ENCODE measurements around the gene A1BG. TPM values are rescaled to one million over a fixed set of nuclear protein-coding genes. Genes with fewer than 3 reads are reported as not detected.

Gene A1BG
- total and polyA plus RNA-seq, 2 of the 13 experiments (the other 11 are each of a cell fraction or from before 2014, with no cell fraction given) = 14.7 to 41.4 TPM

DNA sequence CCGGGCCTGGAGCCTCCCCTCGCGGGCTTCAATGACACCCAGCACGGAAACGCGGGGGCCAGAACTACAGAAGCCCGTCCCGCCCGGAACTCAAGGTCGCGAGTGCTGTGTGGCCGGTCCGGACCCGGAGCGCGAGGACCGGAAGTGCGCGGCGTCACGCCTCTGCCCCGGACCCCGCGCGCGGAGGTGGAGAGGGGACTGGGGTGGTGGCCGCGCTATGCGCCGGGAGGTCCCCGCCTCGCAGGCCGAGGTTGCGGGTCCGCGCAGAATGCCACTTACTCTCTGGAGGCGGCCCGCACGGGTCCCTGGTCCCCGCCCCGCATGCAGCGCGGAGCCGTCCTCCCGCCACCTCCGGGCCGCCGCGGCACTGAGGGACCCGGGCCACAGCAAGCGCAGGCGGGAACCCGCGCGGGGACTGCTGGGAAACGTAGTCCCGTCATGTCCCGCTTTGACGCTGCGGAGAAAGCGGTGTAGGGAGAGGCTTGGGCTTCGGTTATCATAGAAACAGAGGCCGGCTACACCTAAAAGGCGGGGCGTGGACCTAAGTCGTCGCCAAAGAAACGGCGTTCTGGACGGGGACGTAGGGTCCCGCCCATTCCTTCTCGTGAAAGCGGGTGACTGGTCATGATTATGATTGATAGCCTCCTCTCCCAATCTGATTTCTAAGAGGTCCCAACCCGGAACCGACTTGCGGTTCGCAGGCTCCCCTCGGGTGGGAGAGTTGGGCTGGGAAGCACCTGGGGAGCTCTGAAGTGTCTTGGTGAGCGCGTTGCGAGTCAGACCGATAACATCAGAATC lies 27.6 kb upstream of the A1BG start, which contains the start of gene ZNF837 (continued):
- TF ChIP-seq SAP130 (CRISPR knock-in tag; IDR thresholded peaks at IDR 0.05; ENCODE audit: low read depth) (peak; percentile 91), IRF2 (CRISPR knock-in tag; IDR thresholded peaks at IDR 0.05) (peak; percentile 93; the same call in 1 of the 2 replicates), GTF3A (CRISPR knock-in tag; conservative IDR thresholded peaks at IDR 0.05) (peak; percentile 77; the same call in 1 of the 2 replicates), ZBTB1 (CRISPR knock-in tag; IDR thresholded peaks at IDR 0.05; ENCODE audit: borderline replicate concordance) (no peak), ZBTB7A (CRISPR knock-in tag; IDR thresholded peaks at IDR 0.05) (peak; percentile 79), CAMTA2 (CRISPR knock-in tag; IDR thresholded peaks at IDR 0.05; ENCODE audit: borderline replicate concordance) (peak; percentile 97; the same call in 1 of the 2 replicates), ZNF749 (CRISPR knock-in tag; IDR thresholded peaks at IDR 0.05; ENCODE audit: borderline replicate concordance) (0 out of 2 replicates have a peak, but pooled peaks have one; percentile 67), RFX3 (CRISPR knock-in tag; IDR thresholded peaks at IDR 0.05) (peak; percentile 91), ZNF431 (CRISPR knock-in tag; IDR thresholded peaks at IDR 0.05; ENCODE audit: borderline replicate concordance, low read depth) (no peak), ZNF101 (CRISPR knock-in tag; IDR thresholded peaks at IDR 0.05; ENCODE audit: borderline replicate concordance, low read depth) (no peak), TAF15 (IDR thresholded peaks at IDR 0.05; ENCODE audit: low read depth, low read length, poor library complexity, severe bottlenecking) (no peak), HMGA1 (CRISPR knock-in tag; conservative IDR thresholded peaks at IDR 0.05) (no peak), MEF2D (CRISPR knock-in tag; IDR thresholded peaks at IDR 0.05) (peak; percentile 32; the same call in 1 of the 2 replicates), NFKB2 (CRISPR knock-in tag; IDR thresholded peaks at IDR 0.05; ENCODE audit: borderline replicate concordance) (peak; percentile 36; the same call in 1 of the 2 replicates), HNRNPK (IDR thresholded peaks at IDR 0.05; ENCODE audit: low read depth, low read length, poor library complexity, severe bottlenecking) (peak; percentile 75), STAT5B (CRISPR knock-in tag; IDR thresholded peaks at IDR 0.05) (peak; percentile 48; the same call in 1 of the 2 replicates), KMT2A (CRISPR knock-in tag; IDR thresholded peaks at IDR 0.05) (peak; percentile 88), EEA1 (CRISPR knock-in tag; IDR thresholded peaks at IDR 0.05; ENCODE audit: borderline replicate concordance) (peak; percentile 97; the same call in 1 of the 2 replicates), XRCC5 (optimal IDR thresholded peaks at IDR 0.05; ENCODE audit: low read length) (peak; percentile 85), ZNF460 (CRISPR knock-in tag; IDR thresholded peaks at IDR 0.05; ENCODE audit: borderline replicate concordance) (peak; percentile 55; the same call in 1 of the 2 replicates)
- TF ChIP-seq, protein P1, sequence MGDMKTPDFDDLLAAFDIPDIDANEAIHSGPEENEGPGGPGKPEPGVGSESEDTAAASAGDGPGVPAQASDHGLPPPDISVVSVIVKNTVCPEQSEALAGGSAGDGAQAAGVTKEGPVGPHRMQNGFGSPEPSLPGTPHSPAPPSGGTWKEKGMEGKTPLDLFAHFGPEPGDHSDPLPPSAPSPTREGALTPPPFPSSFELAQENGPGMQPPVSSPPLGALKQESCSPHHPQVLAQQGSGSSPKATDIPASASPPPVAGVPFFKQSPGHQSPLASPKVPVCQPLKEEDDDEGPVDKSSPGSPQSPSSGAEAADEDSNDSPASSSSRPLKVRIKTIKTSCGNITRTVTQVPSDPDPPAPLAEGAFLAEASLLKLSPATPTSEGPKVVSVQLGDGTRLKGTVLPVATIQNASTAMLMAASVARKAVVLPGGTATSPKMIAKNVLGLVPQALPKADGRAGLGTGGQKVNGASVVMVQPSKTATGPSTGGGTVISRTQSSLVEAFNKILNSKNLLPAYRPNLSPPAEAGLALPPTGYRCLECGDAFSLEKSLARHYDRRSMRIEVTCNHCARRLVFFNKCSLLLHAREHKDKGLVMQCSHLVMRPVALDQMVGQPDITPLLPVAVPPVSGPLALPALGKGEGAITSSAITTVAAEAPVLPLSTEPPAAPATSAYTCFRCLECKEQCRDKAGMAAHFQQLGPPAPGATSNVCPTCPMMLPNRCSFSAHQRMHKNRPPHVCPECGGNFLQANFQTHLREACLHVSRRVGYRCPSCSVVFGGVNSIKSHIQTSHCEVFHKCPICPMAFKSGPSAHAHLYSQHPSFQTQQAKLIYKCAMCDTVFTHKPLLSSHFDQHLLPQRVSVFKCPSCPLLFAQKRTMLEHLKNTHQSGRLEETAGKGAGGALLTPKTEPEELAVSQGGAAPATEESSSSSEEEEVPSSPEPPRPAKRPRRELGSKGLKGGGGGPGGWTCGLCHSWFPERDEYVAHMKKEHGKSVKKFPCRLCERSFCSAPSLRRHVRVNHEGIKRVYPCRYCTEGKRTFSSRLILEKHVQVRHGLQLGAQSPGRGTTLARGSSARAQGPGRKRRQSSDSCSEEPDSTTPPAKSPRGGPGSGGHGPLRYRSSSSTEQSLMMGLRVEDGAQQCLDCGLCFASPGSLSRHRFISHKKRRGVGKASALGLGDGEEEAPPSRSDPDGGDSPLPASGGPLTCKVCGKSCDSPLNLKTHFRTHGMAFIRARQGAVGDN (CRISPR knock-in tag; IDR thresholded peaks at IDR 0.05) = peak; percentile 95
- TF ChIP-seq, protein P2, sequence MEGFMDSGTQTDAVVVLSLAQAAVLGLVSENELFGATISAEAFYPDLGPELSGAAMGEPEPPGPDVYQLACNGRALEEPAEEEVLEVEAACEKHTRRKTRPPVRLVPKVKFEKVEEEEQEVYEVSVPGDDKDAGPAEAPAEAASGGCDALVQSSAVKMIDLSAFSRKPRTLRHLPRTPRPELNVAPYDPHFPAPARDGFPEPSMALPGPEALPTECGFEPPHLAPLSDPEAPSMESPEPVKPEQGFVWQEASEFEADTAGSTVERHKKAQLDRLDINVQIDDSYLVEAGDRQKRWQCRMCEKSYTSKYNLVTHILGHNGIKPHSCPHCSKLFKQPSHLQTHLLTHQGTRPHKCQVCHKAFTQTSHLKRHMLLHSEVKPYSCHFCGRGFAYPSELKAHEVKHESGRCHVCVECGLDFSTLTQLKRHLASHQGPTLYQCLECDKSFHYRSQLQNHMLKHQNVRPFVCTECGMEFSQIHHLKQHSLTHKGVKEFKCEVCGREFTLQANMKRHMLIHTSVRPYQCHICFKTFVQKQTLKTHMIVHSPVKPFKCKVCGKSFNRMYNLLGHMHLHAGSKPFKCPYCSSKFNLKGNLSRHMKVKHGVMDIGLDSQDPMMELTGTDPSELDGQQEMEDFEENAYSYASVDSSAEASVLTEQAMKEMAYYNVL (CRISPR knock-in tag; IDR thresholded peaks at IDR 0.05; ENCODE audit: borderline replicate concordance) = peak; percentile 87
